Measurements from ENCODE around the gene BRMS1L.

BRMS1L gene

GRCh38 chr14:35898217-35898775 is 72.2 kb downstream of the BRMS1L start:
- TF ChIP-seq CTCF (IDR thresholded peaks at IDR 0.05; ENCODE audit: borderline replicate concordance, extremely low read depth, low read length, poor library complexity, severe bottlenecking): no peak
- no peak for TF ChIP-seq EZH2 (IDR thresholded peaks at IDR 0.05; ENCODE audit: borderline replicate concordance, low read depth, low read length, severe bottlenecking)
- no peaks in the 10 kb centered on the region for H3K27me3 ChIP-seq (ENCODE audit: insufficient read depth, low read length, poor library complexity)
- no peaks in the 10 kb centered on the region for H3K79me2 ChIP-seq (ENCODE audit: insufficient read depth, low read length)
- no peaks in the 10 kb centered on the region for H3K4me1 ChIP-seq (ENCODE audit: insufficient read depth, low read length)
- no peak overlapping the region for H3K4me2 ChIP-seq (ENCODE audit: insufficient read depth, low read length)
- no peak for DNase-seq
- no peak overlapping the region for H2AFZ ChIP-seq (ENCODE audit: low read depth, low read length)
- no peak overlapping the region for H3K9ac ChIP-seq (ENCODE audit: low read depth, low read length)
- H3K4me3 ChIP-seq (ENCODE audit: low read depth in 1 of 2, low read length in 2 of 2): no peak overlapping the region
- ATAC-seq (ENCODE audit: insufficient read depth, low read depth): peak; percentile 22; the same call in 1 of the 3 replicates
- no peaks in the 10 kb centered on the region for H3K36me3 ChIP-seq (ENCODE audit: insufficient read depth, low read length)
- no peaks in the 10 kb centered on the region for H4K20me1 ChIP-seq (ENCODE audit: insufficient read depth, low read length)
- no peak overlapping the region for H3K27ac ChIP-seq (ENCODE audit: low read length)
- peaks cover 3% of the 10 kb centered on the region for H3K9me3 ChIP-seq (ENCODE audit: insufficient read depth, low read length, severe bottlenecking)

- no peak for DNase-seq
- Histone ChIP-seq H3K9ac (ENCODE audit: low read depth, low read length) (no peak overlapping the region), H3K4me3 (ENCODE audit: low read depth in 1 of 2, low read length in 2 of 2) (no peak overlapping the region), H3K27me3 (ENCODE audit: insufficient read depth, low read length, poor library complexity) (no peaks in the 10 kb centered on the region), H3K27ac (ENCODE audit: low read length) (no peak overlapping the region), H3K4me2 (ENCODE audit: insufficient read depth, low read length) (no peak overlapping the region), H2AFZ (ENCODE audit: low read depth, low read length) (no peak overlapping the region), H3K79me2 (ENCODE audit: insufficient read depth, low read length) (no peaks in the 10 kb centered on the region), H4K20me1 (ENCODE audit: insufficient read depth, low read length) (no peaks in the 10 kb centered on the region), H3K9me3 (ENCODE audit: insufficient read depth, low read length, severe bottlenecking) (no peaks in the 10 kb centered on the region), H3K36me3 (ENCODE audit: insufficient read depth, low read length) (no peaks in the 10 kb centered on the region), H3K4me1 (ENCODE audit: insufficient read depth, low read length) (no peaks in the 10 kb centered on the region)
- no peak for TF ChIP-seq EZH2 (IDR thresholded peaks at IDR 0.05; ENCODE audit: borderline replicate concordance, low read depth, low read length, severe bottlenecking)
- no peak for ATAC-seq (ENCODE audit: insufficient read depth, low read depth)
Measured at GRCh38 chr14:35900741-35901140, 74.6 kb downstream of the BRMS1L start.

- peak overlapping the region; percentile 19; the same call in 1 of the 2 replicates for H2AFZ ChIP-seq (ENCODE audit: low read depth, low read length)
- ATAC-seq (ENCODE audit: insufficient read depth, low read depth) (no peak), DNase-seq (no peak)
- H3K27me3 ChIP-seq (ENCODE audit: insufficient read depth, low read length, poor library complexity): no peaks in the 10 kb centered on the region
- no peak for TF ChIP-seq CTCF (IDR thresholded peaks at IDR 0.05; ENCODE audit: borderline replicate concordance, extremely low read depth, low read length, poor library complexity, severe bottlenecking)
- TF ChIP-seq EZH2 (IDR thresholded peaks at IDR 0.05; ENCODE audit: borderline replicate concordance, low read depth, low read length, severe bottlenecking): no peak
- no peaks in the 10 kb centered on the region for H3K4me1 ChIP-seq (ENCODE audit: insufficient read depth, low read length)
- no peak overlapping the region for H3K4me3 ChIP-seq (ENCODE audit: low read depth in 1 of 2, low read length in 2 of 2)
- no peak overlapping the region for H3K4me2 ChIP-seq (ENCODE audit: insufficient read depth, low read length)
- H4K20me1 ChIP-seq (ENCODE audit: insufficient read depth, low read length): no peaks in the 10 kb centered on the region
- H3K9ac ChIP-seq (ENCODE audit: low read depth, low read length): no peak overlapping the region
- H3K36me3 ChIP-seq (ENCODE audit: insufficient read depth, low read length): no peaks in the 10 kb centered on the region
- H3K79me2 ChIP-seq (ENCODE audit: insufficient read depth, low read length): no peaks in the 10 kb centered on the region
- H3K9me3 ChIP-seq (ENCODE audit: insufficient read depth, low read length, severe bottlenecking): no peaks in the 10 kb centered on the region
- H3K27ac ChIP-seq (ENCODE audit: low read length): no peak overlapping the region
Measured at GRCh38 chr14:35909665-35910064, 83.5 kb downstream of the BRMS1L start.

GRCh38 chr14:35910191-35910590 is 84.1 kb downstream of the BRMS1L start:
- DNase-seq (no peak), ATAC-seq (ENCODE audit: insufficient read depth, low read depth) (no peak)
- Histone ChIP-seq H3K36me3 (ENCODE audit: insufficient read depth, low read length) (no peaks in the 10 kb centered on the region), H4K20me1 (ENCODE audit: insufficient read depth, low read length) (no peaks in the 10 kb centered on the region), H3K9ac (ENCODE audit: low read depth, low read length) (no peak overlapping the region), H3K4me1 (ENCODE audit: insufficient read depth, low read length) (no peaks in the 10 kb centered on the region), H3K27me3 (ENCODE audit: insufficient read depth, low read length, poor library complexity) (no peaks in the 10 kb centered on the region), H3K79me2 (ENCODE audit: insufficient read depth, low read length) (no peaks in the 10 kb centered on the region), H3K27ac (ENCODE audit: low read length) (no peak overlapping the region), H3K4me3 (ENCODE audit: low read depth in 1 of 2, low read length in 2 of 2) (no peak overlapping the region), H3K9me3 (ENCODE audit: insufficient read depth, low read length, severe bottlenecking) (no peaks in the 10 kb centered on the region), H2AFZ (ENCODE audit: low read depth, low read length) (no peak overlapping the region), H3K4me2 (ENCODE audit: insufficient read depth, low read length) (no peak overlapping the region)
- TF ChIP-seq CTCF (IDR thresholded peaks at IDR 0.05; ENCODE audit: borderline replicate concordance, extremely low read depth, low read length, poor library complexity, severe bottlenecking) (no peak), EZH2 (IDR thresholded peaks at IDR 0.05; ENCODE audit: borderline replicate concordance, low read depth, low read length, severe bottlenecking) (no peak)
